GM12878 (cell line): ENCODE measurements around the gene UBR2. TPM values are rescaled to one million over a fixed set of nuclear protein-coding genes. Genes with fewer than 3 reads are reported as not detected.

Experiments used
- ATAC-seq: fragments of 200-7000 bp; cut with Tn5 transposase; 3 replicates; pipeline ENCODE4 v1.9.1; 2020; ENCODE audit warnings: mild to moderate bottlenecking, moderate library complexity
- BruUV-seq: library from RNA; stranded (reverse); fragments of 400-500 nt; replicated peaks from 2 replicates; lab custom pipeline; 2021; lab: Mats Ljungman, UMichigan
- CTCF ChIA-PET: fragments of 300-600 bp; sonication (Branson Sonifier 250); formaldehyde crosslinking; extraction: SDS; loops from one replicate; lab custom pipeline; 2021; ENCODE audit warnings: inconsistent platforms; lab: Yijun Ruan, JAX
- POLR2A ChIA-PET: fragments of 350-600 bp; formaldehyde crosslinking; extraction: SDS; loops from one replicate; lab custom pipeline; 2021; ENCODE audit warnings: inconsistent platforms; lab: Charles Lee
- RAD21 ChIA-PET: fragments of 300-600 bp; sonication (Branson Sonifier 250); formaldehyde crosslinking; loops from one replicate; lab custom pipeline; 2023; ENCODE audit warnings: antibody characterized with exemption; ENCODE audit not compliant: unreplicated experiment; lab: Charles Lee
- SMC1A ChIA-PET: fragments of 300-600 bp; sonication (Branson Sonifier 250); formaldehyde crosslinking; loops from one replicate; lab custom pipeline; 2023; ENCODE audit not compliant: unreplicated experiment, uncharacterized antibody; lab: Charles Lee
- DNase-seq: peaks from one replicate; pipeline ENCODE4 v3.0.0-alpha.2; 2011; ENCODE audit warnings: low read depth, low spot score
- FAIRE-seq: peaks from 3 replicates; lab custom pipeline; 2011; peaks lifted over from hg19 to GRCh38; lab: Jason Lieb, UNC
- H2AFZ ChIP-seq: 2 replicates; pipeline ENCODE4 v1.6.0; 2011; ENCODE audit warnings: low read depth, low read length, control low read depth; ENCODE audit not compliant: control insufficient read depth
- H3K27ac ChIP-seq: 2 replicates; pipeline ENCODE4 v1.5.1; 2011; ENCODE audit warnings: control low read depth; ENCODE audit not compliant: control insufficient read depth, insufficient read depth
- H3K27me3 ChIP-seq, 2 experiments: replicated peaks in 1 of 2; 2 replicates each; pipeline versions ENCODE4 v1.6.0 to v1.6.1; 2011; ENCODE audit warnings: low read length in 1 of 2; ENCODE audit not compliant: control insufficient read depth in 2 of 2, insufficient read depth in 2 of 2
- H3K36me3 ChIP-seq, 2 experiments: 2 replicates each; pipeline ENCODE4 v1.5.1; 2011; ENCODE audit warnings: low read length in 1 of 2; ENCODE audit not compliant: control insufficient read depth in 2 of 2, insufficient read depth in 2 of 2
- H3K4me1 ChIP-seq: 2 replicates; pipeline ENCODE4 v1.6.1; 2011; ENCODE audit warnings: mild to moderate bottlenecking, low read length, moderate library complexity, mixed read lengths; ENCODE audit not compliant: control insufficient read depth, insufficient read depth
- H3K4me2 ChIP-seq: 2 replicates; pipeline ENCODE4 v1.6.0; 2011; ENCODE audit warnings: control low read depth; ENCODE audit not compliant: control insufficient read depth, insufficient read depth
- H3K4me3 ChIP-seq: fragments of 200-600 bp; sonication (generic); 2 replicates; pipeline ENCODE4 v1.5.1; 2016
- H3K79me2 ChIP-seq: 2 replicates; pipeline ENCODE4 v1.6.0; 2011; ENCODE audit warnings: low read length; ENCODE audit not compliant: control insufficient read depth, insufficient read depth
- H3K9ac ChIP-seq: 2 replicates; pipeline ENCODE4 v1.8.0; 2011; ENCODE audit warnings: low read length, control low read depth, mixed read lengths; ENCODE audit not compliant: control insufficient read depth, insufficient read depth
- H3K9me3 ChIP-seq: replicated peaks from 3 replicates; pipeline ENCODE4 v1.5.1; 2011; ENCODE audit warnings: mild to moderate bottlenecking, low read length; ENCODE audit not compliant: control insufficient read depth, insufficient read depth
- H4K20me1 ChIP-seq: 2 replicates; pipeline ENCODE4 v1.6.0; 2011; ENCODE audit not compliant: control insufficient read depth, insufficient read depth
- CEBPB ChIP-seq, 2 experiments: fragments of 150-350 bp in 1 of 2; IDR thresholded peaks; 2 replicates each; pipeline ENCODE4 v1.6.1; 2012 to 2014; ENCODE audit warnings: low read depth in 2 of 2, low read length in 2 of 2, borderline replicate concordance in 1 of 2, inconsistent platforms in 1 of 2
- KLF5 ChIP-seq: fragments of 450-650 bp; IDR thresholded peaks from 2 replicates; pipeline ENCODE4 v1.6.1; 2014; ENCODE audit warnings: mild to moderate bottlenecking; ENCODE audit not compliant: partially characterized antibody
- MYB ChIP-seq: fragments of 150-350 bp; IDR thresholded peaks from 2 replicates; pipeline ENCODE4 v1.6.1; 2014; ENCODE audit warnings: mild to moderate bottlenecking, low read depth, low read length, borderline replicate concordance
- TAF1 ChIP-seq: IDR thresholded peaks from 2 replicates; pipeline ENCODE4 v1.6.1; 2011; ENCODE audit warnings: mild to moderate bottlenecking, low read depth, low read length, borderline replicate concordance
- in situ Hi-C: fragments of 300-500 bp; cut with MboI; formaldehyde crosslinking; loops from 9 replicates; pipeline ENCODE4 v1.14.3; 2018; ENCODE audit warnings: mixed read lengths
- intact Hi-C: fragments of 100-400 bp; cut with micrococcal nuclease; formaldehyde crosslinking; loops from one replicate; pipeline ENCODE4 v1.14.2; 2022; ENCODE audit not compliant: unreplicated experiment
- polyA plus RNA-seq, 11 experiments: library from polyadenylated mRNA; depleted of rRNA in 4 of 11; unstranded in 6 of 11; stranded (reverse) in 5 of 11; fragments of >200 nt; fragmentation: Nextera tagmentation in 4 of 11; fragmentation: Illumina TruSeq in 1 of 11; extraction: Ambion mirVana in 4 of 11; extraction: Trizol in 1 of 11; gene quantifications; 1 replicate in 1 of 11; 2 replicates in 10 of 11; pipeline versions ENCODE4 v1.2.1 to v1.2.3, GENCODE V29; 2011 to 2016; ENCODE audit warnings: inconsistent platforms in 2 of 11, missing spikeins in 2 of 11, low read depth in 1 of 11
- total RNA-seq, 4 experiments: library from RNA; depleted of rRNA in 3 of 4; stranded (reverse); fragments of >200 nt in 3 of 4; fragmentation: Illumina TruSeq in 1 of 4; extraction: Trizol in 1 of 4; gene quantifications; 2 replicates each; pipeline versions ENCODE4 v1.2.1 to v1.2.3, GENCODE V29; 2013 to 2021

Gene UBR2
- total and polyA plus RNA-seq, 10 of the 15 experiments (the other 5 are each of a cell fraction or from before 2014, with no cell fraction given) = 2.3 to 18.4 (median 9.6) TPM

DNA sequence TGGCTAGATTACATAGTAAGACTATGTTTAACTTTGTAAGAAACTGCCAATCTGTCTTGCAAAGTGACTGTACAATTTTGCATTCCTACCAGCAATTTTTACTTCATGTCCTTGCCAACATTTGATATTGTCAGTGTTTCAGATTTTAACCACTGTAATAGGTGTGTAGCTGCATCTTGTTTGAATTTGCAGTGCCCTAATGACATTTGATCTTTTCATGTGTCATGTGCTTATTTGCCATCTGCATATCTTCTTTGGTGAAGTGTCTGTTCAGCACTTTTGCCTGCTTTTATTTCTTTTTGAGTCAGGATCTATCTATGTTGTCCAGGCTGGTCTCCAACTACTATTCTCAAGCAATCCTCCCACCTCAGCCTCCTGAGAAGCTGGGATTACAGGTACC, 161.0 kb downstream of the UBR2 start (continued):
- TF ChIP-seq KLF5 = no peak
- TF ChIP-seq, all 136 proteins: peak for 0

DNA sequence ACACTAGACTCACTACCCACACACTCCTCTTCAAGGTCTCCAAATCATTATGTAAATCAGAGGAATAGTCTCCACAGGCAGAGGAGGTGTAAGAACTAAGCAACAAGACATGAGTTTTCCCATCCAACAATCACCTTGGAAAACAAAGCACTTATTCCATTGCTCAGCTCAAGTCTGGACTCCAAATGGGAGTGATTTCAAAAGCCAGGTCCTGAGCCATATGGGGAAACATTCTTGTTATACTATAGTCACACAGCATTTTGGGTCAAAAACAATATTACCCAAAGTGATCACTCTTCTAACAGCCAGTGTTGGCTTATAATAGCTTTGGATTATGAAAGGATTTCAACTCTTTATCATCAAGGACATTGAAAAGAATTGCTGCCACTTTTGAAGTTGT, 162.2 kb downstream of the UBR2 start:
- H3K4me3 ChIP-seq = no peak overlapping the region
- TF ChIP-seq CEBPB (IDR thresholded peaks at IDR 0.05; ENCODE audit: borderline replicate concordance in 1 of 2, low read depth in 2 of 2, low read length in 2 of 2) (no peak), MYB (no peak), TAF1 (no peak)
- TF ChIP-seq, all 136 proteins: peak for 0
- ChIA-PET RAD21 (interaction anchor here (0.7 to 2.5 kb wide), 22 partner anchors 13 to 288 kb away, joined by 3 to 46 read pairs (median 3); partner anchors contain the start of genes KLHDC3, MEA1 and TBCC), POLR2A (interaction anchor here (0.5 to 2.2 kb wide), 8 partner anchors 11 to 221 kb away, joined by 3 to 8 read pairs (median 3); partner anchors contain the start of gene TBCC), CTCF (interaction anchor here (0.6 to 3.9 kb wide), 46 partner anchors 8 to 751 kb away, joined by 3 to 99 read pairs (median 4); partner anchors contain the start of genes RPL7L1 and TBCC), SMC1A (interaction anchor here (0.7 to 4.1 kb wide), 38 partner anchors 8 to 546 kb away, joined by 3 to 59 read pairs (median 4); partner anchors contain the start of genes RPL7L1 and TBCC)
- peak overlapping the region; percentile 98 for H2AFZ ChIP-seq
- H3K4me1 ChIP-seq = peaks cover 10% of the 10 kb centered on the region; the same call in 1 of the 2 replicates
- H3K9ac ChIP-seq = peak overlapping the region; percentile 48
- ATAC-seq = no peak; the same call in 2 of the 3 replicates
- in situ Hi-C loops = loop anchor here (5.0 kb wide), 1 partner anchor 151 kb away; the partner anchor contains the start of gene RPL7L1
- no peaks in the 10 kb centered on the region for H4K20me1 ChIP-seq
- BruUV-seq = no TSS peak
- FAIRE-seq = no peak
- H3K9me3 ChIP-seq = no peaks in the 10 kb centered on the region
- peak overlapping the region; percentile 89 for H3K4me2 ChIP-seq
- intact Hi-C loops = loop anchor here (1.0 to 2.0 kb wide), 3 partner anchors 65 to 173 kb away; no protein-coding TSS in a partner anchor
- H3K79me2 ChIP-seq = no peaks in the 10 kb centered on the region
- no peaks in the 10 kb centered on the region for H3K27me3 ChIP-seq
- H3K36me3 ChIP-seq = no peaks in the 10 kb centered on the region
- DNase-seq = no peak
- no peak overlapping the region; the same call in 1 of the 2 replicates for H3K27ac ChIP-seq
